PC-3 (cell line): ENCODE results near the gene ITGAE.

Experiments
- EZH2 ChIP-seq: fragments of 300-600 bp; sonication (generic); IDR thresholded peaks from one replicate; pipeline ENCODE4 v1.6.1; 2017; ENCODE audit warnings: antibody characterized with exemption, mild to moderate bottlenecking, low read length; ENCODE audit not compliant: unreplicated experiment
- TF ChIP-seq, protein P1 (sequence below): fragments of 300-600 bp; sonication (generic); conservative IDR thresholded peaks from 2 replicates; pipeline ENCODE4 v1.5.1; 2017; ENCODE audit warnings: antibody characterized with exemption, low read depth, mild to moderate bottlenecking, low read length

DNA sequence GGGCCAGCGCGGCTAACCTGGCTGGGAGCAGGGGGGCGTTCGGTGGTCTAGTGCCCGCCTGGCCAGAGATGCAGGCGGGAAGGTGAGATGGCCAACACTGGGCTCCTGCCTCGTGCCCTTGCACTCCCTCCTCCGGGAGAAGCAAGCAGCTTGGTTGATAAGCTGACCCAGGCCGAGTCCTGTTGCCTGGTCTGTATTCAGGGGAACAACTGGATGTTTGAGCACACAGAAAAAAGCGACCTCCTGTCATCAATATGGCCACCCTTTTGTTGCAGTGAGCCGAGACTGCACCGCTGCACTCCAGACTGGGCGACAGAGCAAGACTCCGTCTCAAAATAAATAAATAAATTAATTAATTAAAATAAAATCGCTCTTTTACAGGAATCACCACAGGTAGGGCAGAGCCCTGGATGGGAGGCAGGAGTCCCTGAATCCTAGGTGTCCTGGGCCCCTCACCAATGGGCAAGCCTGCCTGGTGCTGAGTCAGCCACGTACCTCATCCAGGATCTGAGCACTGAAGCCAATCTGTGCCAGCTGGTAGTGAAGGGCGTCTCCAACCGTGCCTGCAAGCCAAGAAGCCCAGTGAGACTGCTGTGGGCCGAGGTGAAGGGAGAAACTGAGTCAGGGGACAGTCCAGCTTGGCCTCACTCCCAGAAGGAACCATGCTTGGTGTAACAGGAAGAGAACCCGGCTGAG, 45.5 kb downstream of the ITGAE start:
- TF ChIP-seq EZH2: no peak
- TF ChIP-seq, protein P1, sequence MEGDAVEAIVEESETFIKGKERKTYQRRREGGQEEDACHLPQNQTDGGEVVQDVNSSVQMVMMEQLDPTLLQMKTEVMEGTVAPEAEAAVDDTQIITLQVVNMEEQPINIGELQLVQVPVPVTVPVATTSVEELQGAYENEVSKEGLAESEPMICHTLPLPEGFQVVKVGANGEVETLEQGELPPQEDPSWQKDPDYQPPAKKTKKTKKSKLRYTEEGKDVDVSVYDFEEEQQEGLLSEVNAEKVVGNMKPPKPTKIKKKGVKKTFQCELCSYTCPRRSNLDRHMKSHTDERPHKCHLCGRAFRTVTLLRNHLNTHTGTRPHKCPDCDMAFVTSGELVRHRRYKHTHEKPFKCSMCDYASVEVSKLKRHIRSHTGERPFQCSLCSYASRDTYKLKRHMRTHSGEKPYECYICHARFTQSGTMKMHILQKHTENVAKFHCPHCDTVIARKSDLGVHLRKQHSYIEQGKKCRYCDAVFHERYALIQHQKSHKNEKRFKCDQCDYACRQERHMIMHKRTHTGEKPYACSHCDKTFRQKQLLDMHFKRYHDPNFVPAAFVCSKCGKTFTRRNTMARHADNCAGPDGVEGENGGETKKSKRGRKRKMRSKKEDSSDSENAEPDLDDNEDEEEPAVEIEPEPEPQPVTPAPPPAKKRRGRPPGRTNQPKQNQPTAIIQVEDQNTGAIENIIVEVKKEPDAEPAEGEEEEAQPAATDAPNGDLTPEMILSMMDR: no peak
